Esophagus muscularis mucosa (tissue), 3 donors: ENCODE data around the gene DDX5.

Experiments
- CTCF ChIP-seq, 3 experiments: fragments of 200-600 bp in 2 of 3; fragments of 450-650 bp in 1 of 3; sonication (generic) in 2 of 3; IDR thresholded peaks; one replicate each; pipeline ENCODE4 v1.5.1; 2017 to 2019; ENCODE audit warnings: antibody characterized with exemption in 3 of 3, mild to moderate bottlenecking in 2 of 3, moderate library complexity in 1 of 3
- POLR2A ChIP-seq: fragments of 450-650 bp; IDR thresholded peaks from one replicate; pipeline ENCODE4 v1.6.1; 2017; ENCODE audit warnings: antibody characterized with exemption, moderate library complexity, mild to moderate bottlenecking, low read depth

- TF ChIP-seq CTCF (IDR thresholded peaks at IDR 0.05) (no peak), POLR2A (peak; percentile 49)
Measured at GRCh38 chr17:64505340-64506200, 519 bp downstream of the DDX5 start.
